Stimulated activated CD4-positive, alpha-beta T cell treated with anti-CD3 and anti-CD28 coated beads, Interleukin-15, amount 100 ng/mL, for 24 hours (primary cell): Measurements from ENCODE around the gene PRKAG3.
"Not testable (repeated sequence)": the region's sequence is repeated elsewhere in the genome, so short reads cannot be mapped to it uniquely, and the experiment has no call there.

Experiments used
- DNase-seq: peaks from one replicate; pipeline ENCODE4 v3.0.0-alpha.2; 2020

The PRKAG3 gene

GRCh38 chr2:218861645-218862318 lies 30.2 kb upstream of the PRKAG3 start:
- no peak for DNase-seq

- DNase-seq = no peak
Measured at GRCh38 chr2:218860950-218861381, 29.4 kb upstream of the PRKAG3 start.

GRCh38 chr2:218859988-218860831 lies 28.6 kb upstream of the PRKAG3 start:
- no peak for DNase-seq

GRCh38 chr2:218859556-218859987 lies 28.0 kb upstream of the PRKAG3 start, which contains the start of gene WNT6:
Gene WNT6 (plus strand): TSS chr2:218859805. CDS start chr2:218860038, 233 bp downstream.
- DNase-seq = no peak

GRCh38 chr2:218858671-218859555 lies 27.3 kb upstream of the PRKAG3 start:
- no peak for DNase-seq

GRCh38 chr2:218858138-218858445 lies 26.5 kb upstream of the PRKAG3 start:
- no peak for DNase-seq

GRCh38 chr2:218857371-218858137 lies 26.0 kb upstream of the PRKAG3 start:
- DNase-seq = no peak

- DNase-seq = no peak
Measured at GRCh38 chr2:218856896-218857243, 25.3 kb upstream of the PRKAG3 start.

GRCh38 chr2:218856167-218856895 lies 24.7 kb upstream of the PRKAG3 start:
- no peak for DNase-seq

GRCh38 chr2:218855305-218856166 lies 23.9 kb upstream of the PRKAG3 start:
- no peak for DNase-seq

- no peak for DNase-seq
Measured at GRCh38 chr2:218854860-218855259, 23.3 kb upstream of the PRKAG3 start.

GRCh38 chr2:218853766-218854165 lies 22.2 kb upstream of the PRKAG3 start:
- no peak for DNase-seq

GRCh38 chr2:218852911-218853667 lies 21.5 kb upstream of the PRKAG3 start:
- DNase-seq = peak; percentile 76

- no peak for DNase-seq
Measured at GRCh38 chr2:218851286-218851685, 19.7 kb upstream of the PRKAG3 start.

GRCh38 chr2:218850796-218851195 lies 19.2 kb upstream of the PRKAG3 start:
- DNase-seq = no peak

GRCh38 chr2:218849721-218850120 lies 18.1 kb upstream of the PRKAG3 start:
- DNase-seq = no peak

- DNase-seq = not testable (repeated sequence)
Measured at GRCh38 chr2:218846963-218847362, 15.4 kb upstream of the PRKAG3 start.

GRCh38 chr2:218844334-218844733 lies 12.7 kb upstream of the PRKAG3 start:
- DNase-seq = not testable (repeated sequence)

GRCh38 chr2:218839888-218840287 lies 8.3 kb upstream of the PRKAG3 start:
- no peak for DNase-seq

GRCh38 chr2:218839430-218839829 lies 7.8 kb upstream of the PRKAG3 start:
- DNase-seq = no peak
